Astrocyte of the cerebellum (primary cell): Measurements from ENCODE around the gene PROSER3.

Source experiments
- DNase-seq: peaks from one replicate; pipeline ENCODE4 v3.0.0-alpha.2; 2011; ENCODE audit warnings: low read depth
- H3K4me3 ChIP-seq: 2 replicates; pipeline ENCODE4 v1.5.1; 2011; ENCODE audit warnings: mild to moderate bottlenecking, low read depth, low read length, moderate library complexity
- in situ Hi-C: cut with HindIII; loops from 2 replicates; pipeline ENCODE4 v1.10.0; 2017; ENCODE audit warnings: low sequenced_read_pairs
- TF ChIP-seq, protein P1 (sequence below): IDR thresholded peaks from 2 replicates; pipeline ENCODE4 v1.5.1; 2012; ENCODE audit warnings: low read length, low read depth, moderate library complexity, mild to moderate bottlenecking; ENCODE audit errors: missing control alignments

Gene PROSER3

DNA sequence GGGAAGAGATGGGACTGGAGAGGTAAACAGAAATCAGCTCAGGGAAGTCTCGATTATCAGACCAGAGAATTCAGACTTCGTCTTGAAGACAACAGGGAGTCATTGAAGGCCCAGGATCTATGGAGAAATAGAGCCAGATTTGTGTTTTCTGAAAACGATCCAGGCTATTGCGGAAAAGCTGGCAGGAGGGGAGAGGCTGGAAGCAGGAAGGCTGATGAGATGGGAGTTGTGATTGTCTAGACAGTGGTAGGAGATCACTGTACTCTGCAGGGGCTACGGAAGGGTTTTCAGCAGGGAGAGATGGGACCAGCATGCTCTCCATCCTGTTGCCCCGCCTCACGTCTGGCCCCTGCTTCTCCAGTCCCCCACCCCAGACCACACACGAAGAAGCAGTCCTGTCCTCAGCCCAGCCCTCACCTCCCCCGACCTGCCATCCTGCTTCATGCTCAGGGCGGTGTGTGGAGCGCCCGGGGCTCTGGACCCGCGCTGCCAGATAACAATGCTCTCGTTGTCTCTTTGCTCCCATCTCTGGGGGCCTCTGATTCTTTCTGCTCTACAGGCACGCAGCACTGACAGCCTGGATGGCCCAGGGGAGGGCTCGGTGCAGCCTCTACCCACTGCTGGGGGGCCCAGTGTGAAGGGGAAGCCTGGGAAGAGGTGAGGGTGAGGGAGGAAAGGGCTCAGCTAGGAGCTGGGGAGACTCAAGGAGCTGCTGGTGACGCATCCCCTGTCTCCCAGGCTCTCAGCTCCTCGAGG is 19.3 kb downstream of the PROSER3 start:
- TF ChIP-seq, protein P1, sequence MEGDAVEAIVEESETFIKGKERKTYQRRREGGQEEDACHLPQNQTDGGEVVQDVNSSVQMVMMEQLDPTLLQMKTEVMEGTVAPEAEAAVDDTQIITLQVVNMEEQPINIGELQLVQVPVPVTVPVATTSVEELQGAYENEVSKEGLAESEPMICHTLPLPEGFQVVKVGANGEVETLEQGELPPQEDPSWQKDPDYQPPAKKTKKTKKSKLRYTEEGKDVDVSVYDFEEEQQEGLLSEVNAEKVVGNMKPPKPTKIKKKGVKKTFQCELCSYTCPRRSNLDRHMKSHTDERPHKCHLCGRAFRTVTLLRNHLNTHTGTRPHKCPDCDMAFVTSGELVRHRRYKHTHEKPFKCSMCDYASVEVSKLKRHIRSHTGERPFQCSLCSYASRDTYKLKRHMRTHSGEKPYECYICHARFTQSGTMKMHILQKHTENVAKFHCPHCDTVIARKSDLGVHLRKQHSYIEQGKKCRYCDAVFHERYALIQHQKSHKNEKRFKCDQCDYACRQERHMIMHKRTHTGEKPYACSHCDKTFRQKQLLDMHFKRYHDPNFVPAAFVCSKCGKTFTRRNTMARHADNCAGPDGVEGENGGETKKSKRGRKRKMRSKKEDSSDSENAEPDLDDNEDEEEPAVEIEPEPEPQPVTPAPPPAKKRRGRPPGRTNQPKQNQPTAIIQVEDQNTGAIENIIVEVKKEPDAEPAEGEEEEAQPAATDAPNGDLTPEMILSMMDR, result no peak
- in situ Hi-C loops, result no loop called here
- no peak for DNase-seq
- H3K4me3 ChIP-seq, result no peak overlapping the region

DNA sequence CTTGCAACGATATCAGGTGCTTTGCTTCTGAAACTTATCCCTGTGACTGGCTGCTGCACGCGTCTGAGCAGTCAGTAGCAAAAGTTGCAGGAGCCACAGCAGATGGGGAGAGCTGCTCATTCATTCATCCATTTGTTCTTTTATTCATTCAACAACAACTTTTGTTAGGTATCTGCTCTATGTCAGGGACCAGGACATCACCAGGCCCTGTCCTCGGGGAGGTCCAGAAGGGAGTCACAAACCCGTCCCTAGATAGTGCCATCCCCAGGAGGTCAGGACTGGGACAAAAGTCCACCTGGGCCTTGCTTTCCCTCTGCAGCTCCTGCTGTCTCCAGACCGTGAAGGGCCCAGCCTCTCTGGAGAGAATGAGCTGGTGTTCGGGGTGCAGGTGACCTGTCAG is 20.0 kb downstream of the PROSER3 start:
- no peak for DNase-seq
- no peak overlapping the region for H3K4me3 ChIP-seq
- in situ Hi-C loops, result no loop called here
- TF ChIP-seq, protein P1, result no peak

DNA sequence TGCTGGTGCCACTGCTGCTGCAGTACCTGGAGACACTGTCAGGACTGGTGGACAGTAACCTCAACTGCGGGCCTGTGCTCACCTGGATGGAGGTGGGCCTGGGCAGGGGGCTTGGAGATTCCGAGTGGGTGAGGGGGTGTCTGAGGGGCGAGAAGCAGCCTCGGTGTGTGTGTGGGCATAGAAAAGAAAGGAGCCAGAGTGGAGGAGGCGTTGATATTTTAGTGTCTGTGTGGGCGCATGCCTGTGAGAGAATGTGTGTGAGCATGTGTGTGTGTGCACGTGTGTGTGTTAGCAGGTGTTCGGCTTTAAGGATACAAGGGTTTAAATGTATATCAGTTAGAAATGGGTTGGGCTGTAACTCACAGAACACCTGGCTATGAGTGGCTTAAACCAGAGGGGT is 21.1 kb downstream of the PROSER3 start:
- in situ Hi-C loops, result no loop called here

DNA sequence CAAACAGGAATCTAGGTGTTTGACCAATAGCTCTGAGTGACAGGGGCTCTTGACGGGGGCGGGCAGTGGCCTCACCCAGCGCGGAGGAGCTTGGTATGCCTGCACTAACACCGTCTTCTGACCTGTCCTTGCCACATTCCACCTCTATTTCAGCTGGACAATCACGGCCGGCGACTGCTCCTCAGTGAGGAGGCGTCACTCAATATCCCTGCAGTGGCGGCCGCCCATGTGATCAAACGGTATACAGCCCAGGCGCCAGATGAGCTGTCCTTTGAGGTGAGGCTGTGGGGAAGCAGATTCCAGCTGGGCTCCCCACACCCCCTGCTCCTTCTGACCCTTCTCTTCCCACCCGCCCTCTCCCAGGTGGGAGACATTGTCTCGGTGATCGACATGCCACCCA is 22.1 kb downstream of the PROSER3 start:
- in situ Hi-C loops, result no loop called here
- no peak for DNase-seq
- no peak overlapping the region for H3K4me3 ChIP-seq
- TF ChIP-seq, protein P1, result no peak

More for the DNA sequence above, 21.1 kb downstream of the PROSER3 start:
- TF ChIP-seq, protein P1, result no peak
- H3K4me3 ChIP-seq, result no peak overlapping the region
- DNase-seq, result no peak

DNA sequence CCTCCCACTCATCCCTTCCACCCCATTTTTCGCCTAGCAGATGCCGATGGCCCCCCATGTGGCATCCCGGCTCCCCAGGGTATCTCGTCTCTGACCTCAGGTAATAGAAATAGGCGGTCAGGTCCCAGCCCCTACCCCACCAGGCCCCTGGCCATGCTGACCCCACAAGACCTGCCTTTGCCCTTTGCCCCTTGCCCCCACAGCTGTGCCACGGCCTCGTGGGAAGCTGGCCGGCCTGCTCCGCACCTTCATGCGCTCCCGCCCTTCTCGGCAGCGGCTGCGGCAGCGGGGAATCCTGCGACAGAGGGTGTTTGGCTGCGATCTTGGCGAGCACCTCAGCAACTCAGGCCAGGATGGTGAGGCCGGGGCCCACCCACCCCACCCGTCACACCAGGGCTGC is 22.7 kb downstream of the PROSER3 start:
- in situ Hi-C loops, result no loop called here

DNA sequence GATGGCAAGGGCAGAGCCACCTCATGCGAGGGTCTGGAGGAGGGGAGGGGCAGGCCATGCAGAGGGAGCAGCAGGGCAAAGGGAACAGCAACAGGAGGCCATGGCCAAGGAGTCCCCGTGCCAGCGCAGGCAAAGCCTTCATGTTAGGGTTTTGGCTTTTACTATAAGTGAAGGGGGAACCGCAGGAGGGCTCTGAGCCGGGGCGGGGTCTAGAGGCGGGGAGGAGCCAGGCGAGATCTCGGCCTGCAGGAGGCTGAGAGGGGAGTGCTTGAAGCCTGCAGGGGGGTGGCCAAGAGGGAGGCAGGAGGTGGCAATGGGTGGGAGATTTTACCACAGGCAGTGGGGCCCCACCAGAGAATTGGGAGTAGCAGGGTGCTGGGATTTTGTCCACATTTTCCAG is 23.7 kb downstream of the PROSER3 start:
- TF ChIP-seq, protein P1, result no peak
- in situ Hi-C loops, result no loop called here
- no peak for DNase-seq
- H3K4me3 ChIP-seq, result no peak overlapping the region

More for the DNA sequence above, 22.7 kb downstream of the PROSER3 start:
- DNase-seq, result no peak
- TF ChIP-seq, protein P1, result no peak
- no peak overlapping the region for H3K4me3 ChIP-seq

DNA sequence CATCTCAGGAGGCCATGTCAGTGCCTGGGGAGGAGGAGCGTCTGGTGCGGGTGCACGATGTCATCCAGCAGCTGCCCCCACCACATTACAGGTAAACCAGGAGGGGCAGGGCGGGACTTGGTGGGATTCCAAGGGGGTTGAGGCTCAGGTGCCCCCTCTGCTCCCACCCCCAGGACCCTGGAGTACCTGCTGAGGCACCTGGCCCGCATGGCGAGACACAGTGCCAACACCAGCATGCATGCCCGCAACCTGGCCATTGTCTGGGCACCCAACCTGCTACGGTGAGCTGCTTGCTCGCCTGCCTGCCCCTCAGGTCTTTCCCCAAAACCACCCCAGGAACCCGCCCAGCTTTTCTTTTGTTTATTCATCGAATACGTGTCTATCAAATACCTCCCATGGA is 24.6 kb downstream of the PROSER3 start:
- in situ Hi-C loops, result no loop called here
- H3K4me3 ChIP-seq, result no peak overlapping the region
- TF ChIP-seq, protein P1, result no peak
- no peak for DNase-seq
